IMR-90 (cell line): ENCODE results near the gene PTPN3. TPM values are rescaled to one million over a fixed set of nuclear protein-coding genes. Genes with fewer than 3 reads are reported as not detected.

Experiments
- ATAC-seq: fragments of 200-7000 bp; cut with Tn5 transposase; 2 replicates; pipeline ENCODE4 v1.9.1; 2020; ENCODE audit warnings: low read depth, mild to moderate bottlenecking, moderate library complexity
- BruUV-seq: library from RNA; stranded (reverse); fragments of 400-500 nt; replicated peaks from 2 replicates; lab custom pipeline; 2021; lab: Mats Ljungman, UMichigan
- CTCF ChIA-PET: fragments of 300-600 bp; formaldehyde crosslinking; extraction: SDS; loops from one replicate; lab custom pipeline; 2021; ENCODE audit warnings: antibody characterized with exemption; lab: Yijun Ruan, JAX
- POLR2A ChIA-PET: fragments of 300-600 bp; sonication (Branson Sonifier 250); formaldehyde crosslinking; loops from one replicate; lab custom pipeline; 2022; ENCODE audit warnings: antibody characterized with exemption; ENCODE audit not compliant: unreplicated experiment; lab: Charles Lee
- DNase-seq: peaks from one replicate; pipeline ENCODE4 v3.0.0; 2013
- H2AFZ ChIP-seq: replicated peaks from 2 replicates; pipeline ENCODE3; 2013; ENCODE audit warnings: low read length, mild to moderate bottlenecking; ENCODE audit not compliant: poor library complexity
- H2AK5ac ChIP-seq: 2 replicates; pipeline ENCODE4 v1.6.1; 2013; ENCODE audit warnings: low read depth, low read length, inconsistent platforms
- H2AK9ac ChIP-seq: replicated peaks from 2 replicates; pipeline ENCODE3; 2013; ENCODE audit warnings: mild to moderate bottlenecking, low read depth, low read length, moderate library complexity; ENCODE audit not compliant: poor library complexity
- H2BK120ac ChIP-seq: 2 replicates; pipeline ENCODE4 v1.6.1; 2013; ENCODE audit warnings: low read depth, low read length, inconsistent platforms
- H2BK15ac ChIP-seq: 3 replicates; pipeline ENCODE4 v1.6.1; 2013; ENCODE audit warnings: low read depth, low read length, inconsistent platforms
- H2BK20ac ChIP-seq: 2 replicates; pipeline ENCODE4 v1.6.1; 2013; ENCODE audit warnings: low read depth, mild to moderate bottlenecking, inconsistent platforms, low read length, moderate library complexity
- H2BK5ac ChIP-seq: 2 replicates; pipeline ENCODE4 v1.6.1; 2013; ENCODE audit warnings: mild to moderate bottlenecking, low read depth, low read length, inconsistent platforms; ENCODE audit not compliant: poor library complexity, severe bottlenecking
- H3K14ac ChIP-seq: replicated peaks from 2 replicates; pipeline ENCODE4 v1.6.1; 2013; ENCODE audit warnings: low read depth, low read length, inconsistent platforms
- H3K18ac ChIP-seq: 2 replicates; pipeline ENCODE4 v1.6.1; 2013; ENCODE audit warnings: low read depth, low read length, control low read depth
- H3K23ac ChIP-seq: 2 replicates; pipeline ENCODE4 v1.6.1; 2013; ENCODE audit warnings: low read depth, low read length, inconsistent platforms
- H3K27ac ChIP-seq: 2 replicates; pipeline ENCODE4 v1.5.1; 2013; ENCODE audit warnings: mild to moderate bottlenecking, control low read depth, low read length; ENCODE audit not compliant: insufficient read depth
- H3K27me3 ChIP-seq: 2 replicates; pipeline ENCODE4 v1.6.1; 2013; ENCODE audit warnings: low read length; ENCODE audit not compliant: control insufficient read depth, insufficient read depth
- H3K36me3 ChIP-seq: 2 replicates; pipeline ENCODE4 v1.6.1; 2013; ENCODE audit warnings: low read length, mixed read lengths; ENCODE audit not compliant: control insufficient read depth, insufficient read depth
- H3K4ac ChIP-seq: 2 replicates; pipeline ENCODE4 v1.6.1; 2013; ENCODE audit warnings: low read depth, low read length, inconsistent platforms
- H3K4me1 ChIP-seq: 2 replicates; pipeline ENCODE4 v1.6.1; 2013; ENCODE audit warnings: low read length, mixed read lengths; ENCODE audit not compliant: control insufficient read depth, insufficient read depth
- H3K4me2 ChIP-seq: 2 replicates; pipeline ENCODE4 v1.6.1; 2013; ENCODE audit warnings: low read depth, mild to moderate bottlenecking, control low read depth, low read length, moderate library complexity
- H3K4me3 ChIP-seq: 2 replicates; pipeline ENCODE4 v1.5.1; 2013; ENCODE audit warnings: low read depth, mild to moderate bottlenecking, control low read depth, low read length, moderate library complexity; ENCODE audit not compliant: insufficient read depth
- H3K56ac ChIP-seq: 2 replicates; pipeline ENCODE4 v1.6.1; 2013; ENCODE audit warnings: low read length, inconsistent platforms; ENCODE audit not compliant: insufficient read depth; ENCODE audit errors: extremely low read depth
- H3K79me1 ChIP-seq, 2 experiments: 2 replicates each; pipeline ENCODE4 v1.6.1; 2013; ENCODE audit warnings: low read length in 2 of 2, inconsistent platforms in 1 of 2, low read depth in 1 of 2
- H3K9ac ChIP-seq: 2 replicates; pipeline ENCODE4 v1.6.1; 2013; ENCODE audit warnings: low read depth, low read length, control low read depth
- H3K9me1 ChIP-seq: 2 replicates; pipeline ENCODE4 v1.6.1; 2013; ENCODE audit warnings: low read length, inconsistent platforms; ENCODE audit not compliant: insufficient read depth
- H3K9me3 ChIP-seq: 2 replicates; pipeline ENCODE4 v1.6.1; 2013; ENCODE audit warnings: low read length; ENCODE audit not compliant: control insufficient read depth, insufficient read depth
- H4K20me1 ChIP-seq: 2 replicates; pipeline ENCODE4 v1.6.1; 2013; ENCODE audit warnings: low read length, inconsistent platforms; ENCODE audit not compliant: insufficient read depth
- H4K5ac ChIP-seq: 2 replicates; pipeline ENCODE4 v1.6.1; 2013; ENCODE audit warnings: mild to moderate bottlenecking, low read depth, low read length, control low read depth
- H4K8ac ChIP-seq, 2 experiments: 2 replicates each; pipeline ENCODE4 v1.6.1; 2013; ENCODE audit warnings: low read depth in 2 of 2, low read length in 2 of 2, control low read depth in 1 of 2, inconsistent platforms in 1 of 2
- H4K91ac ChIP-seq: 2 replicates; pipeline ENCODE4 v1.6.1; 2013; ENCODE audit warnings: low read depth, low read length, inconsistent platforms; ENCODE audit not compliant: insufficient read depth
- BHLHE40 ChIP-seq: fragments of 150-350 bp; IDR thresholded peaks from 2 replicates; pipeline ENCODE4 v1.6.1; 2016; ENCODE audit warnings: mild to moderate bottlenecking, low read depth, low read length
- CEBPB ChIP-seq: IDR thresholded peaks from 2 replicates; pipeline ENCODE4 v1.6.1; 2012; ENCODE audit warnings: low read depth, low read length, improper control_type of control experiment
- CHD1 ChIP-seq: IDR thresholded peaks from 2 replicates; pipeline ENCODE4 v1.6.1; 2012; ENCODE audit warnings: low read depth, low read length, improper control_type of control experiment
- FOS ChIP-seq: fragments of 150-350 bp; IDR thresholded peaks from 2 replicates; pipeline ENCODE4 v1.6.1; 2016; ENCODE audit warnings: low read depth, low read length
- MAFK ChIP-seq: IDR thresholded peaks from 2 replicates; pipeline ENCODE4 v1.6.1; 2012; ENCODE audit warnings: low read depth, low read length, improper control_type of control experiment
- MAZ ChIP-seq: IDR thresholded peaks from 2 replicates; pipeline ENCODE4 v1.6.1; 2012; ENCODE audit warnings: low read depth, mild to moderate bottlenecking, low read length, improper control_type of control experiment, moderate library complexity, borderline replicate concordance
- MXI1 ChIP-seq: IDR thresholded peaks from 2 replicates; pipeline ENCODE4 v1.6.1; 2012; ENCODE audit warnings: low read depth, mild to moderate bottlenecking, low read length, moderate library complexity, borderline replicate concordance
- POLR2A ChIP-seq: IDR thresholded peaks from 2 replicates; pipeline ENCODE4 v1.6.1; 2012; ENCODE audit warnings: mild to moderate bottlenecking, low read depth, low read length
- RAD21 ChIP-seq: IDR thresholded peaks from 2 replicates; pipeline ENCODE4 v1.6.1; 2012; ENCODE audit warnings: low read length, improper control_type of control experiment
- RCOR1 ChIP-seq: IDR thresholded peaks from 2 replicates; pipeline ENCODE4 v1.6.1; 2012; ENCODE audit warnings: mild to moderate bottlenecking, low read length, improper control_type of control experiment; ENCODE audit not compliant: insufficient replicate concordance
- RFX5 ChIP-seq: IDR thresholded peaks from 2 replicates; pipeline ENCODE4 v1.8.0; 2012; ENCODE audit warnings: low read depth, mild to moderate bottlenecking, low read length, moderate library complexity
- SMC3 ChIP-seq: fragments of 150-350 bp; IDR thresholded peaks from 2 replicates; pipeline ENCODE4 v1.6.1; 2016; ENCODE audit warnings: low read depth, mild to moderate bottlenecking, antibody characterized with exemption, low read length, moderate library complexity
- WGBS, 2 experiments: methylation state at CpG; one replicate each; pipeline versions ENCODE4 v1.1.5 to v1.1.7; 2013; ENCODE audit warnings: missing lambda C conversion rate in 2 of 2; ENCODE audit not compliant: insufficient read length in 1 of 2; ENCODE audit errors: extremely low coverage in 2 of 2; 5-methylcytosine and 5-hydroxymethylcytosine counted together
- dilution Hi-C: fragments of 300-500 bp; cut with HindIII; formaldehyde crosslinking; loops from one replicate; pipeline ENCODE4 v1.14.3; 2018; ENCODE audit warnings: low sequenced_read_pairs; ENCODE audit not compliant: unreplicated experiment
- in situ Hi-C: fragments of 300-500 bp; cut with MboI; formaldehyde crosslinking; loops from 3 replicates; pipeline ENCODE4 v1.14.3; 2019; ENCODE audit warnings: low sequenced_read_pairs, inconsistent platforms, mixed read lengths
- intact Hi-C: fragments of 100-400 bp; cut with micrococcal nuclease; formaldehyde crosslinking; loops from 2 replicates; pipeline ENCODE4 v1.10.0; 2022
- polyA plus RNA-seq, 3 experiments: library from polyadenylated mRNA; depleted of rRNA; stranded (reverse); fragments of >200 nt; gene quantifications; 2 replicates each; pipeline ENCODE4 v1.2.3, GENCODE V29; 2012; ENCODE audit warnings: low replicate concordance in 1 of 3
- total RNA-seq: library from RNA; depleted of rRNA; stranded (reverse); fragments of >200 nt; gene quantifications from 2 replicates; pipeline ENCODE4 v1.2.3, GENCODE V29; 2012
- TF ChIP-seq, protein P1 (sequence below): conservative IDR thresholded peaks from 2 replicates; pipeline ENCODE4 v1.5.1; 2012; ENCODE audit warnings: mild to moderate bottlenecking, low read depth, low read length, improper control_type of control experiment
- TF ChIP-seq, protein P2 (sequence below): fragments of 150-350 bp; IDR thresholded peaks from 2 replicates; pipeline ENCODE4 v1.6.1; 2016; ENCODE audit warnings: low read depth, mild to moderate bottlenecking, low read length, moderate library complexity, borderline replicate concordance
- TF ChIP-seq, protein P3 (sequence below): fragments of 150-350 bp; IDR thresholded peaks from 2 replicates; pipeline ENCODE4 v1.6.1; 2017; ENCODE audit warnings: mild to moderate bottlenecking, antibody characterized with exemption, low read length, low read depth

Gene PTPN3
- total and polyA plus RNA-seq, 2 of the 4 experiments (the other 2 are of a cell fraction) = 0.72 to 0.89 TPM

DNA sequence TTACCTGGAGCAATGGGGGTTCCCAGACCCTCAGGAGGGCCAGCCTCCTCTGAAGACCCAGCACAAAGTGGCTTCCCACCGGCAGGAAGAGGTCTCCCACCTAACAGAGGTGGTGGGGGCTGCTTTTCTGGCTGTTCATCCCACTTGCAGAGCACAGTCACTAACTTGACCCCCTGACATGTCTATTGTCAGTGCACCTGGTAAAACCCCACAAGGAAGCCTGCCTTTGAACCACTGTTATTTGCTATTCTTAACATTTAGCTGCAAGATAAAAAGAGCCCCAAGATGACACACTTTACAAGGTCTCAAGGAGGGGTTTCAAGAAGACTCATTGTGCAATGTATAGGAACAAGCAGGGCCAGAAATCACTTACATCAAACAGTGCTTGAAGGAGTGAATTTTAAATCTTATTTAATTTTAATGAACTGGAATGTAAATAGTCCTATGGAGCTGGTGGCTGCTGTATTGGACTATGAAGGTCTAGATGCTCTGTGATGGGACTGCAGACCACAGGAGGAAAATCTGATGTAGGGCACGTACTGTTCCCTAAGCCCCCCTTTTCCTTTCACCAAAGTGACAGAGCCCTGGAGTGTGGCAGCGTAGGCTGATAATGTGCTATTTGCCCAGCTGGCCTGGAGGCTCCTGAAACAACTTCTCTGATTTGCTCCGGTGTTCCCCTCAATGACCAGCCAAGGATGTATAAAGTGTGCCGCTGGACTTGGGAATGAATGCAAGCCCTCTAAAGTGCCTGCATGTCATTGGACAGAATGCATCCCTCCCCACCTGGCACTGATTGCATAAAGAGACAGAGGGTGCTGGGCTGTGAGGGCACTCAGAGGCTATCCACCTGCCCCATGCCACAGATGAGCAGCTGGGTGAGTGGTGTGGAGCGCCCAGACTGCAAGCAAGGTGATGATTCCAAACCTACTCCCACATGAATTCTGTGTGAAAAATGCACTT is 80.2 kb downstream of the PTPN3 start:
- in situ Hi-C loops = no loop called here
- H3K18ac ChIP-seq = no peak overlapping the region
- no peak overlapping the region for H2BK120ac ChIP-seq
- H4K8ac ChIP-seq = no peak overlapping the region
- no peak overlapping the region for H3K56ac ChIP-seq
- no peak overlapping the region for H3K23ac ChIP-seq
- dilution Hi-C loops = no loop called here
- H3K14ac ChIP-seq = no peak overlapping the region
- no peak overlapping the region for H3K4ac ChIP-seq
- DNase-seq (no peak), ATAC-seq (no peak)
- BruUV-seq = no TSS peak
- no peak overlapping the region for H3K9ac ChIP-seq
- H3K4me1 ChIP-seq = no peaks in the 10 kb centered on the region
- intact Hi-C loops = no loop called here
- H2BK5ac ChIP-seq = no peak overlapping the region
- no peak overlapping the region for H2BK15ac ChIP-seq
- POLR2A ChIA-PET = no interaction called here
- no peak overlapping the region for H4K5ac ChIP-seq
- no peaks in the 10 kb centered on the region for H3K27me3 ChIP-seq
- no peak overlapping the region for H2BK20ac ChIP-seq
- CTCF ChIA-PET = no interaction called here
- H3K4me2 ChIP-seq = no peak overlapping the region
- H2AK9ac ChIP-seq = no peak overlapping the region
- H4K91ac ChIP-seq = no peak overlapping the region
- H3K27ac ChIP-seq = no peak overlapping the region
- no peak overlapping the region for H2AK5ac ChIP-seq
- H3K9me3 ChIP-seq = no peaks in the 10 kb centered on the region
- no peaks in the 10 kb centered on the region for H3K9me1 ChIP-seq
- no peaks in the 10 kb centered on the region for H3K79me1 ChIP-seq
- H3K36me3 ChIP-seq = no peaks in the 10 kb centered on the region
- H4K20me1 ChIP-seq = no peaks in the 10 kb centered on the region
- no peak overlapping the region for H3K4me3 ChIP-seq
- 100% methylated on average over 1 of the region's 6 CpGs; no CpG with 5 or more reads in 1 of the 2 experiments for WGBS, 2 experiments
- no peak overlapping the region for H2AFZ ChIP-seq
- TF ChIP-seq CEBPB (no peak), BHLHE40 (no peak), RFX5 (no peak), MAZ (no peak), RCOR1 (no peak), FOS (no peak), CHD1 (no peak), RAD21 (no peak), MXI1 (no peak), MAFK (no peak), SMC3 (no peak), POLR2A (no peak)
- TF ChIP-seq, protein P1, sequence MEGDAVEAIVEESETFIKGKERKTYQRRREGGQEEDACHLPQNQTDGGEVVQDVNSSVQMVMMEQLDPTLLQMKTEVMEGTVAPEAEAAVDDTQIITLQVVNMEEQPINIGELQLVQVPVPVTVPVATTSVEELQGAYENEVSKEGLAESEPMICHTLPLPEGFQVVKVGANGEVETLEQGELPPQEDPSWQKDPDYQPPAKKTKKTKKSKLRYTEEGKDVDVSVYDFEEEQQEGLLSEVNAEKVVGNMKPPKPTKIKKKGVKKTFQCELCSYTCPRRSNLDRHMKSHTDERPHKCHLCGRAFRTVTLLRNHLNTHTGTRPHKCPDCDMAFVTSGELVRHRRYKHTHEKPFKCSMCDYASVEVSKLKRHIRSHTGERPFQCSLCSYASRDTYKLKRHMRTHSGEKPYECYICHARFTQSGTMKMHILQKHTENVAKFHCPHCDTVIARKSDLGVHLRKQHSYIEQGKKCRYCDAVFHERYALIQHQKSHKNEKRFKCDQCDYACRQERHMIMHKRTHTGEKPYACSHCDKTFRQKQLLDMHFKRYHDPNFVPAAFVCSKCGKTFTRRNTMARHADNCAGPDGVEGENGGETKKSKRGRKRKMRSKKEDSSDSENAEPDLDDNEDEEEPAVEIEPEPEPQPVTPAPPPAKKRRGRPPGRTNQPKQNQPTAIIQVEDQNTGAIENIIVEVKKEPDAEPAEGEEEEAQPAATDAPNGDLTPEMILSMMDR = no peak
- TF ChIP-seq, protein P2, sequence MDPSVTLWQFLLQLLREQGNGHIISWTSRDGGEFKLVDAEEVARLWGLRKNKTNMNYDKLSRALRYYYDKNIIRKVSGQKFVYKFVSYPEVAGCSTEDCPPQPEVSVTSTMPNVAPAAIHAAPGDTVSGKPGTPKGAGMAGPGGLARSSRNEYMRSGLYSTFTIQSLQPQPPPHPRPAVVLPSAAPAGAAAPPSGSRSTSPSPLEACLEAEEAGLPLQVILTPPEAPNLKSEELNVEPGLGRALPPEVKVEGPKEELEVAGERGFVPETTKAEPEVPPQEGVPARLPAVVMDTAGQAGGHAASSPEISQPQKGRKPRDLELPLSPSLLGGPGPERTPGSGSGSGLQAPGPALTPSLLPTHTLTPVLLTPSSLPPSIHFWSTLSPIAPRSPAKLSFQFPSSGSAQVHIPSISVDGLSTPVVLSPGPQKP = no peak
- TF ChIP-seq, protein P3, sequence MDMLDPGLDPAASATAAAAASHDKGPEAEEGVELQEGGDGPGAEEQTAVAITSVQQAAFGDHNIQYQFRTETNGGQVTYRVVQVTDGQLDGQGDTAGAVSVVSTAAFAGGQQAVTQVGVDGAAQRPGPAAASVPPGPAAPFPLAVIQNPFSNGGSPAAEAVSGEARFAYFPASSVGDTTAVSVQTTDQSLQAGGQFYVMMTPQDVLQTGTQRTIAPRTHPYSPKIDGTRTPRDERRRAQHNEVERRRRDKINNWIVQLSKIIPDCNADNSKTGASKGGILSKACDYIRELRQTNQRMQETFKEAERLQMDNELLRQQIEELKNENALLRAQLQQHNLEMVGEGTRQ = no peak
